GM18498 (cell line): ENCODE results near the gene HIVEP1.
"Not testable (repeated sequence)": the region's sequence is repeated elsewhere in the genome, so short reads cannot be mapped to it uniquely, and the experiment has no call there.

Experiments used
- ATAC-seq: cut with Tn5 transposase; IDR thresholded peaks from one replicate; pipeline ENCODE4 v1.9.1; 2021; ENCODE audit warnings: mild to moderate bottlenecking, moderate library complexity; ENCODE audit not compliant: unreplicated experiment

Gene HIVEP1

GRCh38 chr6:12082368-12082767 lies 70.3 kb downstream of the HIVEP1 start:
- no peak for ATAC-seq

- no peak for ATAC-seq
Measured at GRCh38 chr6:12083302-12083701, 71.2 kb downstream of the HIVEP1 start.

GRCh38 chr6:12083763-12084162 lies 71.7 kb downstream of the HIVEP1 start:
- no peak for ATAC-seq

- no peak for ATAC-seq
Measured at GRCh38 chr6:12084681-12085080, 72.6 kb downstream of the HIVEP1 start.

- ATAC-seq: no peak
Measured at GRCh38 chr6:12088531-12088930, 76.4 kb downstream of the HIVEP1 start.

GRCh38 chr6:12090714-12091113 lies 78.6 kb downstream of the HIVEP1 start:
- ATAC-seq: no peak

- no peak for ATAC-seq
Measured at GRCh38 chr6:12092762-12093161, 80.7 kb downstream of the HIVEP1 start.

- no peak for ATAC-seq
Measured at GRCh38 chr6:12094689-12095088, 82.6 kb downstream of the HIVEP1 start.

GRCh38 chr6:12096342-12096741 lies 84.2 kb downstream of the HIVEP1 start:
- ATAC-seq: no peak

- no peak for ATAC-seq
Measured at GRCh38 chr6:12097791-12098190, 85.7 kb downstream of the HIVEP1 start.

- no peak for ATAC-seq
Measured at GRCh38 chr6:12099623-12100338, 87.7 kb downstream of the HIVEP1 start.

- no peak for ATAC-seq
Measured at GRCh38 chr6:12101048-12101447, 88.9 kb downstream of the HIVEP1 start.

GRCh38 chr6:12101653-12102312 lies 89.7 kb downstream of the HIVEP1 start:
- no peak for ATAC-seq

- no peak for ATAC-seq
Measured at GRCh38 chr6:12102350-12102749, 90.2 kb downstream of the HIVEP1 start.

- no peak for ATAC-seq
Measured at GRCh38 chr6:12103158-12103557, 91.0 kb downstream of the HIVEP1 start.

GRCh38 chr6:12105271-12105670 lies 93.2 kb downstream of the HIVEP1 start:
- no peak for ATAC-seq

- not testable (repeated sequence) for ATAC-seq
Measured at GRCh38 chr6:12108376-12108775, 96.3 kb downstream of the HIVEP1 start.

GRCh38 chr6:12110523-12111362 lies 98.6 kb downstream of the HIVEP1 start:
- ATAC-seq: no peak

- ATAC-seq: no peak
Measured at GRCh38 chr6:12111363-12111670, 99.2 kb downstream of the HIVEP1 start.

GRCh38 chr6:12112540-12113189 lies 100.6 kb downstream of the HIVEP1 start:
- ATAC-seq: no peak

- ATAC-seq: no peak
Measured at GRCh38 chr6:12113190-12113577, 101.1 kb downstream of the HIVEP1 start.
